CD4-positive, alpha-beta T cell treated with Interferon alpha-2 for 1 hour (primary cell): ENCODE results near the gene TWF2.
A peak's percentile ranks its signal among the peaks of the same experiment; 100 is the strongest.

Experiments
- DNase-seq, 2 donors: peaks; one replicate each; pipeline ENCODE4 v3.0.0-alpha.2; 2020 to 2022

TWF2 gene

DNA sequence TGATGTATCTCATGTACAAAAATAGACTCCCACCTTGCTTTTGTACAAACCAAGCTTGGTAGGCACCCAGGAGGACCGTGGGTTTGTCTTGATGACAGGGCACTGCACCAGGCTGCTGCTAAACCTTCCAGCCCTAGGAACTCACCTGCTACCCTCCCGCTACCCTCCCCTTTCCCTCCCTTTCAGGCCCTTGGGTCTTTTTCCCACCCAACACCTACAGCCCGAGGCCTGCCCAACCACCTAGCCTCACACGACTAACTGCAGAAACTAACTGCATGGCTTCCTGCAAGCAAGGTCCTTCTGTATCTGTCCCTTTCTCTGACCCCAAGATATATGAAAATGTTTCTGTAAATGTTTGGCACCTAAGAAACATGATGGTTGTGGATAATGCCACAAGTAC is 17.7 kb upstream of the TWF2 start:
- DNase-seq: no peak

DNA sequence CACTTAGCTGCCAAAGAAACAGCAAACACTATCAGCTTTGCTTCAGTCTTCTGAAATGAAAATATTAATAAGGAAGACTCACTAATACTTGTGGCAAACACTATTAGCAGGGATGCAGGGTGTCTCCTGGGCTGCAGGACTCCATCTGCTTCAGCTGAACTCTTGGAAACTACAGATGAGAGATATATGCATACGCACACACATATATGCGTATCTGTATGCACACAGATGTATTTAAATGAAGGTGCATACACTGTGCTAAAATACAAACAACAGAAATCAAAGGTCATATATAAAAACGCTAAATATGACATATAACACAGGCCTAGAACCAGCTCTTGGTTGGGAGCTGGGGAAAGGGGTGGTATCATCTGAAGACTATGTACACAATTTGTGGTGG is 17.2 kb upstream of the TWF2 start:
- no peak for DNase-seq

DNA sequence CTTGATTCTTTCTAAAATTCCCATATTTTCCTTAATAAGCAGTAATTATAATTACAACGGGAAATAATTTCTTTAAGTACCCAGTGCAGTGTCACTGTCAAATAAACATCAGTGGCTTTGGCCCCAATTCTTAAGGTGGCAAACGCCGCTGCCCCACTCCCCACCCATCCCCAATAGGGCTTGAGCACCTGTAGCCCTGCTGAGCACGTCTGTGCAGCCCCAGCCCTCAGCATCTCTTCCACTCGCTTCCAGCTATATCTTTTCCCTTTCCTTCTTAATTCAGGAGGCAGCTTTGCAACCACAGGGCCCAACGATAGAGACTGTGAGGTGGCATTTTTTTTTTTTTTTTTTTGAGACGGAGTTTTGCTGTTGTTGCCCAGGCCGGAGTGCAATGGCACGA is 15.7 kb upstream of the TWF2 start:
- DNase-seq: no peak

DNA sequence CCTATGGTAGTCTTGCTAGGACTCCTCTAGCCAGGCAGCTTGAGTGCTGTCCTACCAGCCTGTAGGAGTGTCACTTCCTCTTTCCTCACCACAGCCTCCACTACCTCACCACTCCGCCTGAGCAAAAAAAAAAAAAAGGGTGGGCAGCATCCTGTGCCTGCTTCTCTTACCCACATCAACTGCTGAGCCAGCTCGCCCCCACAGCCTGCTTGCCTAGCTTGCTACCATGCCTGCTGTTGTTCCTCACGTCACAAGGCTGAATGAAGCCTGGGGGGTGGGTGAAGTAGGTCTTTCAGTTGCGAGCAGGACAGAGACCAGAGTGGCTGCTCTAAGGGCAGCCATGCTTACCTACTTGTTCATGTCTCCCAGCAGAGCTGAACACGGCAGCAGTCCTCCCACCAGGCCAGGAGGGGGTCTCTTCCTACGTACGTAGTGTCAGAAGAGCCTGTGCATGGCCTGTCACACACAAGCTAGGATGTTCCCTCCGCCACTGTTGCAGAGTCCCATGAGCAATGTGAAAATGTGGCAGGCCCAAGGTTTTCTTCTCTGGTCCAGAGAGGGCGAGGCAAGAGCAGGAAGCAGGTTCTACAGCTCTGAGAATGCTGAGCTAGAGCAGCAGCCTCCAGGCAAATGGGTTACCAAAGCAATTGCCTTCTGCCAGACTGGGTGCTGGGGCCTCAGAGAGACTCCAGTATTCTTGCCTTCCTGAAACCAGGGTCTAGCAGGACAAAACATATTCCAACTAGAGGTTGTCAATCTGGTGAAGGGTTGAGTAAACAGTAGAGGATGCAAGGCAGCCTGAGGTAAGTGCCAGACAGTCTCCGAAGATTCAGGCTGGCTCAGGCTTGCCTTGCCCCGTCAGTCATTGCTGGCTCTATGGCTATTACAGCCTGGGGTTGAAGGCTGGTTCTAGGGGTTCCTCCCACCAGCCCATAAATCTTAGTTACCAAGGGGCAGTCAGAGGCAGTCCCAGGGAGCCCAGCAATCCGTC is 14.7 kb upstream of the TWF2 start:
- peak; percentile 87 to 88 for DNase-seq

DNA sequence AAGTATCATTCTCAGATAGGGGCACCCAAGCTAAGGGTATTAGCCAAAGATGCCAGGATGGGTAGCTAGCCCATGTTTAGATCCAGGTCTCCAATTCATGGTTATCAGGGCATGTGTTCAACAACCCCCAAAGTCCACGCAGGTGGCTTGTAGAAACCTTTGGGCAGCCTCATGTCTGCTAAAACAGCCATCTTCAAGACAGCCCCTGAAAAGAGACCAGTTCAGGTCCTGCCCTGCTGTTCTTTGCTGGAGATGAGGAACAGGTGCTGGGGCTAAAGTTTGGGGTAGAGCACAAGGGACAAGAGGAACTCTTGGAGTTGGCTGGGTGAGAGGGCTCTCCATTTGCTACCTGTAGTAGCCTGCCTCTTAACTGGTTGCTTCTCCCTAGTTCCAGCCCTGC is 11.2 kb upstream of the TWF2 start:
- DNase-seq: no peak

DNA sequence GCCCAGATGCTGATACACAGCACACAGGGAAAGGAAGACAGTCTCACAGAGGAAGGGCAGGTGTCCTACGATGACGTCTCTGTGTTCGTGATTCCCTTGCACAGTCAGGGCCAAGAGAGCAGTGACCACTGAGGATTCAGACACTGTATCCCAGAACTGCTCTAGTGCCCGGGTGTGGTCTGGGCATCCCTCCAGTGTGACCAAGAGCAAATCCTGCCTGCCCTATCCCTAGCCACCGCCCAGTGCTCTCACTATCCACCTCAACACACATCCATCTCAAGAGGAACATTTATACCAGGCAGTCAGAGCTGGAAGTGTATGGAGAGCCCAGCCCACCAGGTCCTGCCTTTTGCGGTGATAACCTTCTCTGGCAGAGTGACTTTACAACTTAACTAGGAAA is 10.7 kb upstream of the TWF2 start:
- DNase-seq: no peak

DNA sequence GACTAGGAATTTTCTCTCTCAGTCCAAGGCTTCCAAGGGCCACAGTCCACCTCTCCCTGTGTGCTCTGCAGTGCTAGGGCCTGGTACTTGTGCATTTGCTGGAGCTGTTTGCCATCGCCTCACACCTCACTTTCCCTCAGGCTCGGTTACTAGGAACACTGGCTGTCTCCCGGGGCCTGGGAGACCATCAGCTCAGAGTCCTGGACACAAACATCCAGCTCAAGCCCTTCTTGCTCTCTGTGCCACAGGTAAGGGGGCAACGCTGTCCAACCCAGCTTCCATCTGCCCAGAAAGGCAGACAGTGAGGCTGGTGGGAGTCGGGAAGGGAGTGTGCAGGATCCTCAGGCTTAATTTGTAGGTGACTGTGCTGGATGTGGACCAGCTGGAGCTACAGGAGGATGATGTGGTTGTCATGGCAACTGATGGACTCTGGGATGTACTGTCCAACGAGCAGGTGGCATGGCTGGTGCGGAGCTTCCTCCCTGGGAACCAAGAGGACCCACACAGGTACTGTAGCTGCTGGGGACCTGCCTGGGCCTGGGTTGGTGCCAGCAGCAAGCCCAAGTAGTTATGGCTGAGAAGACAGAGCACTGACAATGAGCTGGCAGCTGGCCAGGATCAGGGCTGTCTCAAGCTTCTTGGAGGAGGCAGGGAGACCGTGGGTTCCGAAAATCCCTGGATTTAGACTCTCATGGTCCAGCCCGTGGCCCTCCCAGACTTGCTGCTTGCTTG is 10.0 kb upstream of the TWF2 start:
- no peak for DNase-seq

DNA sequence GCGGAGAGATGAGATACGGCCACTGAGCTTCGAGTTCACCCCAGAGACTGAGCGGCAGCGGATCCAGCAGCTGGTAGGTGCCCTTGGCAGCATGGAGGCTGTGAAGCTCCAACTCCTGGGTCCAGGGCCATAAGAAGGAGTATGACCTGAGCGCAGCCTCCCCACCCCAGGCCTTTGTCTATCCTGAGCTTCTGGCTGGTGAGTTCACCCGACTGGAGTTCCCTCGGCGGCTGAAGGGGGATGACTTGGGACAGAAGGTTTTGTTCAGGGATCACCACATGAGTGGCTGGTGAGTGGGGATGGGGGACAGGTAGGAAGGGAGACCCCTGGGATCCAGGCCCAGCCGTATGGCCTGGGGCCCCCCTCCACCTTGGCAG is 9.2 kb upstream of the TWF2 start:
- DNase-seq: no peak

DNA sequence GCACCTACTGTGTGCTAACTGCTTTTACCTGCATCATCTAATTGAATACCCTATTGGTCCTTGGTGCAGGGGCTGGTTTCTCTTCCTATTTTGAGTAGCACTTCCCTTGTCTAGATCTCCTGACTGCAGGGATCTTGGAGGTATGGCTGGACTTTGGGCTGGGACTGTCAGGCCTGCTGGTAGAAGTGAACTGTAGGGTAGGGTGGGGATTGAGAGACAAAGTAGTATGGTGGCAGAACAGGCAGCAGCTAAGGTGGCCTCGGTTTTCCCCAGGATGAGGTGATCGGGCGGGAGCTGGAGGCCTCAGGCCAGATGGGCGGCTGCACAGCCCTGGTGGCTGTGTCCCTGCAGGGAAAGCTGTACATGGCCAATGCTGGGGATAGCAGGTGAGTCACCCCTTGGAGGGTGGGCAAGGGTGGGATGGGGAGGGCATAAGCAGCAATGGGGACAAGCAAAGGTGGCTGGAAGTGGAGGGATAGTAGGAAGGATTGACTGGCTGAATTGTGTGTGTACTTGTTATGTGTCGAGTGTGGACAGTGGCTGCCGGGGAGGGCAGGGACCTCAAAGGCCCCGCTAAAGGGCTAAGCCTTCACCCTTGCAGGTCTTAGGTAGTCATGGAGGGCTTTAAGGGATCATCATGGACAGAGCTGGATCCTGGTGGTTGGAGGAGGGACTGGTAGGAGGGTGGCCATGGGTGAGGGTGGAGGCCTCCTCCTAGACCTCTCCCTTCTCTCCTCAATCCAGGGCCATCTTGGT is 8.6 kb upstream of the TWF2 start:
- no peak for DNase-seq

DNA sequence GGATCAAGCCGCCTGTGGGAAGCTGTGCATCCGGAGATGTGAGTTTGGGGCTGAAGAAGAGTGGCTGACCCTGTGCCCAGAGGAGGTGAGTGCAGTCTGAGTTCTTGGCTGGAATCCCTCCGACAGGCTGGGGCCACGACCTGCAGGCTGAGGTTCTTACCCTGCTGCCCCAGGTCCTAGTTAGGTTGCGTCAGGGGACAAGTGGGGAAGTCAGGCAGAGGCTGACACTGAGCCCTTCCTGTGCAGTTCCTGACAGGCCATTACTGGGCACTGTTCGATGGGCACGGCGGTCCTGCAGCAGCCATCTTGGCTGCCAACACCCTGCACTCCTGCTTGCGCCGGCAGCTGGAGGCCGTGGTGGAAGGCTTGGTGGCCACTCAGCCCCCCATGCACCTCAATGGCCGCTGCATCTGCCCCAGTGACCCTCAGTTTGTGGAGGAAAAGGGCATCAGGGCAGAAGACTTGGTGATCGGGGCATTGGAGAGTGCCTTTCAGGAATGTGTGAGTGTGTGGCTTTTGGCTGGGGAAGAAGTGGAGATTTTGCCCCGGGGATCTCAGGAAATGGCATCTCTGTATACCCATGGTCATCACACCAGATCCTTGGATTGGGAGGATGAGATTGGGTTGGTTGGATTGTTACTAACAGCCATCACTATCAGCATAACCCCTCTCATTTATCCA is 7.9 kb upstream of the TWF2 start:
- DNase-seq: peak in 1 of 2 donors; percentile 33

DNA sequence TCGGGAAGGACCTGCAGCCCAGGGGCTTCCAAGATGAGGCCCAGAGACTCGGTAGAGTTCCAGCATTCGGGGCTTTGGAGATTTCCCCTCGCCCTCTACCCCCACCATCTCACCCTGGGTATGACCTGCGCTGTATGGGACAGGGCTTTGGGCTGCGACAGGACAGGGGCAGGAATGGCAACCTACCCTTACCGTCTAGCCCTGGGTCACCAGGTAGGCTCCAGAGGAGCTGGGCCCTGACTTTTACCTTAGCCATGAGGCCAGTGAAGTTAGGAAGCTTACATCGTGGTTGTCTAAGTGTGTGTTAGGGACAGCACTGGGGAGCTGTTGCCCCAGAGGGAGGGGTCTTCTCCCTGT is 7.3 kb upstream of the TWF2 start:
- DNase-seq: peak in 1 of 2 donors; percentile 22

DNA sequence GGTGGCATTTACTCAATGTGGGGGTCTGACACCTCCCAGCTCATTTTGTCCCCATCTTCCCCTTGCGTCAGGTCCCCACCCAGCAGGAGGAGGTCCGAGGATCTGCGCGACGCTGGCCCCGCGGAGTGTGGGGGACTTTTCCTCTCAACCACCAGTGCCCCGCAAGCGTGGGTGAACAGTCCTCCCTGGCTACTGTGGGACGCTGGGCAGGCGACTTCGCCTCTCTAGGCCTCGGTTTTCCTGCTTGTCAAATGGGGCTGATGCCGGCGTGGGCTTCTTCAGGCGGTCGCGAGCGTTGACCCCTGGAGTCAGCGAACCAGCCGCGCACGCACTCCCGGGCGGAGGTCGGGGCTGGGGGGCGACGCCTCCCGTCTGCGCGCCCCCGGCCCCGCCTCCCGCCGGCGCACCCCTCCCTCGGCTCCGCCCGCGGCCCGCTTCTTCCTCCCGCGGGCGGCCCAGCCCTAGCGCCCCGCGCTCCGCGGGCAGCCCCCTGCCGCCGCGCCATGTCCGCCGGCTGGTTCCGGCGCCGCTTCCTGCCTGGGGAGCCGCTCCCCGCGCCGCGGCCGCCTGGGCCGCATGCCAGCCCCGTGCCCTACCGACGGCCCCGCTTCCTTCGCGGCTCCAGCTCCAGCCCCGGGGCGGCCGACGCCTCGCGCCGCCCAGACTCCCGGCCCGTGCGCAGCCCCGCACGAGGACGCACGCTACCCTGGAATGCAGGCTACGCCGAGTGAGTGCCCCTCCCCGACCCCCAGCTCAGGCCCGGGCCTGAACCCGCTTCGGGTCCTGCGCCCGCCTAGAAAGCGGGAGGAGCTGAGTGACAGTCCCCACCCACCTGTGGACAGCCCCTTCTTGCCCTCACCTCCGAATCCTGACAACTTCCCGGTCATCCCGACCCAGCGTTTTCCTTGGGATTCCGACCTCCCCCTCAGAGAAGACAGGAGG is 6.6 kb upstream of the TWF2 start, which contains the start of gene PPM1M:
Gene PPM1M, plus strand, starts transcription at position 438 of the 942 bp plus-strand sequence. Its CDS starts 66 bp downstream, at position 504.
- DNase-seq: peak; percentile 46 to 80

DNA sequence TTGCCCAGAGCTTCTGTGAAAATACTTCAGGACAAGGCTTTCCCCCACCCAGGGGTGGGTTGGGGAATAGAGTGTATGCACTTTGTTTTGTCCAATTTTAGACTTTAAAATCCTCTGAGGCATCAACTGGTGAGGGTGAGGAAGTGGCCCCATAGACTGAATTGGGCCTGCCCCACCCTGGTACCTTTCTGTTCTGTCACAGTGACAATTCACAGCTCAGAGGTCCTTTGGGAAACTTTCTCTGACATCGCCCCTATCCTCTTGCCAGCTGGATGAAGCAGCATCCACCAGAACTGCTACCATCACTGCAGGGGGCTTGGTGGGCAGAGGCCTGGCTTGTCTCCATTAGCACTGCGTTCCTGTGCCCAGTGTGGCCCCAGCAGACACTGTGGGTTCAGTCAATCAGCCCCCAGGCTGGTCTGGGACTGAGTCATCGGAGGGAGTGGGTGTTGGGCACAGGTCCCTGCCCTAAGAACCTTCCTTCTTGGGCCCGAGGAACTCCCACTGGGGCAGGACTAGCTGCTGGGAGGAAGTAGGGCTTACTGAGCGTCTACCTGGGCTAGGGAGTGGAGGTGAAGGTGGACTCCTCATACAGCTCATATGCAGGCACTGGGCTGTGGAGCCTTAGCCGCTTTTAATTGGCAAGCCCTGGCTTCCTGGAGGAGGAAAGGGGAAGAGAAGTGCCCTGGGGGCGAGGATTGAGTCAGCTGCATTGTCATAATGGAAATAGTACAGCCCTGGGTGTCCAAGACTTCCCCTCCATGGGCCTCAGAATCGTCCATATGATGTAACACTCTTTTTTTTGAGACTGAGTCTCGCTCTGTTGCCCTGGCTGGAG is 5.1 kb upstream of the TWF2 start:
- DNase-seq: peak; percentile 40 to 60

DNA sequence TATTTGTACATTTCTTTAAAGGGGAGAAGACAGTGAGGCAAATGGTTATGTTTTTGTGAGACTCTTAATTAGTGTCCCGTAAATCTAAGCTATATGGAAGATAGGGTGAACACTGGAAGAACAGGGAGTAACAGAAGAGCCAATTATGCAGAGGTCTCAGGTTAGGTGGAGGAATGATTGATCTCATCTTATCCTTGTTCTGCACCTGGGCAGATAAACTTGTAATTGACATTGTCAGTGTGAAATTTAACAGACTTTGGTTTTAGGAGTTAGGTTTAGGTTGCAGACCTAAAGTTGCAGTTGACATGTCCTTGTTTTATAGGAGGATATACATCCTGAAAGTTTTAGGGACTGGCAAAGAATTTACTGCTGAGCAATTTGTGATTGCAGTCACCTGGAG is 3.1 kb upstream of the TWF2 start:
- DNase-seq: no peak

DNA sequence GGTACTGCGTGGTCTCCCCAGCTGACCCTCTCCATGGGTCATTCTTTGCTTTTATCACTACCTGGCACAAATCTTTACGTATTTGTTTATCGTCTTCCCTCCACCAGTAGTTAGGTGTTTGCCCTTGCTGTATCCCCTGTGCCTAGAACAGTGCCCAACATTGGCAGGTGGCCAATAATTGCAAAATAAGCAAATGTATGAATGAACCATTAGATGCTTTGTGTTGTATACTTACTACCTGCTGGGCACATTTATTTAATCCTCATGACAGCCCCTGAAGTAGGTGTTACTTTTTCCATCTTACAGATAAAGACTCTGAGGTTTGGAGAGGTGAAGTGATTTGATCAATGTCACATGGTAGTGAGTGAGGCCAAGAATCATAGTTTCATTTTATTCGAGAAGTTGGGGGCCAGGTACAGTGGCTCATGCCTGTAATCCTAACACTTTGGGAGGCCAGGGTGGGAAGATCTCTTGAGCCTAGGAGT is 2.0 kb upstream of the TWF2 start:
- DNase-seq: peak in 1 of 2 donors; percentile 42

DNA sequence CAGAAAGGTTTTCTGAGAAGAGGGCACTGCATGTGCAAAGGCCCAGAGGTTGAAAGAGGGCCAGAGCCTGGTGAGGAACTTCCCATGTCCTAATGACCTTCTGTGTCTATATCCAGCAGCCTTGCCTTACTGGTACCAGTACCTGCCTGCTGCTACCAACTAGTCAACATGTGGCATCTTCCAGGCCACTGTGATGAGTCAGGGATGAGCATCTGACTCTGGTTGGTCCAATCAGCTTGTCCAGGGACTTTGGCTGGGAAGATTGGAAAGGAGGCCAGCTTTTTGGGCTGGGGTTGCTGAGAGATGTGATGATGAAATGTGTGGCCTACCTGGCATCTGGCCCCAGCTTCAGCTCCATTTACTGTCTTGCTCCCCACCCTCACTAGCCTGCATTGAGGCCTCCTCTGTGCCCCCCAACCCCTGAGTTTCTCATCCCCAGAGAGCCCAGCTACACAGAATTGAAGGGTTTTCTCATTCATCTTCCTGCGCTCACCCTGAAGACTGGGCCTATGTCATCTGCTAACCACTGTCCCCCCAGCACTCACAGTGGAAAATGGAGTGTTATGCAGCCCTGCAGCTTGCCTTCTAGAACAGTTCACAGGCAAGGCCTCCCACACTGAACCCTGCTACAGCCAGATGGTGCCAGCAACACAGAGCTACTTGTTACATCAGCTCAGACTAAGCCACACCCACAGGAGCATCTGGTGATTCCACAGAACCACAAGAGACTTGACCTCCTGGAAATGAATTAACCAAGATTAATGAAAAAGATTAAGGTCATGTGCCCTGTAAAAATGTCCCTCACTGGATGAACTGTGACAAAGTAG is 1.3 kb upstream of the TWF2 start:
- peak; percentile 61 to 73 for DNase-seq

DNA sequence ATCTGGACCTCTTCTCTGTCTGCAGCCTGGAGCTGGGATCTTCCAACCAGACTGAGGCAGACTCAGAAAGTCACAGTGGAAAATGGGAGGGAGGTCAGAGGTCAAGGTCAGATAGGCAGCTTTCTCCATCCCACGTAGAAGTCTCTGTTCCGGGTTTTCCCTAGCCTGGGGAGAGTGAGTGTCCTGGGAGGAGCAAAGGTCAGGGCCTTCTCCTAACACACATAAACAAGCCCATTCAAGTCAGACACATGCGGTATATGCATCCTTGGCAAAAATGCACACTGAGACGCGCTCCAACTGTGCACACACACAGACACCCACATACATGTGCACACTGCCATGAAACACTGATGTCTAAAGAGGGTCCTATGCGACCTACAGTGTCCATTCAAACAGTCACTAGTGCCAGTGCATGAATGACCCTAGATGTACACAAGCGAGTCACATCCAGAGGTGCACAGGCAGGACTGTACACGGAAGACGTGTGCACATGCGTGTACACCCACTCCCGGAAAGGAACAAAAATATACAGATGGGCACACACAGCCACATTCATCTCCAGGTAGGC is 681 bp downstream of the TWF2 start:
- DNase-seq: no peak

DNA sequence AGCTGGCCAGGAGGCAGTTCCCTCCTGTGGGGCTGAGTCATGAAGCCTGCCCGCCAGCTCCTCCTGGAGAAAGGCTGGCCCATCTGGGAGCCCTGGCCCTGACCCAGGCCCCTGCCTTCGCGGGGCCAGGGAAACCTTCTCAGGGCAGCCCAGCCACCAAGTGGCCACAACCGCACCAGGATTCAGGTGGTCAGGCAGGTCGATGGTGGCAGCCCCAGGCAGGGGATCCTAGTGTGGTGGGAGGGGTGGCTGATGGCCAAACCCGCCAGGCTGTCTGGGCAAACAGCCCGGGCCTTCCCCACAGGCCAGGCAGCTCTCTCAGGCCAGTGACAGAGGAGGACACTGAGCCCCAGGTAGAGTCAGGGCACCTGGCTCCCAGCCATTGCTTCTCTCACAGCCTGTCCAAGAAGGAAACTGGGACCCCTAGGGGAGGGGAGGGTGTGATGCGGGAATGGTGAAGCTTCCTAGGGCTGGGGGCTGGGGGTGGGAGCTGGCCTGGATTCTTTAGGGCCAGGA is 1.2 kb downstream of the TWF2 start:
- DNase-seq: peak in 1 of 2 donors; percentile 41
